Epithelial cell of esophagus (primary cell): ENCODE data around the gene FBRSL1.

ENCODE experiments used
- DNase-seq: peaks from one replicate; pipeline ENCODE4 v3.0.0; 2010; ENCODE audit warnings: low read depth
- H3K4me3 ChIP-seq: 2 replicates; pipeline ENCODE4 v1.5.1; 2011; ENCODE audit warnings: mild to moderate bottlenecking, low read length, control low read depth
- CTCF ChIP-seq: IDR thresholded peaks from 2 replicates; pipeline ENCODE4 v1.5.1; 2011; ENCODE audit warnings: low read depth, mild to moderate bottlenecking, low read length, control low read depth, inconsistent platforms; ENCODE audit not compliant: insufficient read depth; ENCODE audit errors: missing control alignments

The FBRSL1 gene

GRCh38 chr12:132498931-132499330 is 9.0 kb downstream of the FBRSL1 start:
- no peak overlapping the region for H3K4me3 ChIP-seq
- TF ChIP-seq CTCF: no peak
- DNase-seq: no peak

- no peak overlapping the region for H3K4me3 ChIP-seq
- no peak for TF ChIP-seq CTCF
- DNase-seq: no peak
Observed at GRCh38 chr12:132500142-132500855, 10.3 kb downstream of the FBRSL1 start.

- DNase-seq: no peak
- TF ChIP-seq CTCF: no peak
- no peak overlapping the region for H3K4me3 ChIP-seq
Observed at GRCh38 chr12:132500856-132501180, 10.9 kb downstream of the FBRSL1 start.

- DNase-seq: no peak
- no peak for TF ChIP-seq CTCF
- H3K4me3 ChIP-seq: no peak overlapping the region
Observed at GRCh38 chr12:132501204-132501940, 11.4 kb downstream of the FBRSL1 start.

GRCh38 chr12:132502149-132502881 is 12.4 kb downstream of the FBRSL1 start:
- no peak overlapping the region for H3K4me3 ChIP-seq
- TF ChIP-seq CTCF: no peak
- DNase-seq: peak; percentile 26

- no peak overlapping the region for H3K4me3 ChIP-seq
- no peak for TF ChIP-seq CTCF
- no peak for DNase-seq
Observed at GRCh38 chr12:132502882-132503193, 12.9 kb downstream of the FBRSL1 start.
